ENCODE measurements around the gene IFNAR1.
"Not testable (repeated sequence)": the region's sequence is repeated elsewhere in the genome, so short reads cannot be mapped to it uniquely, and the experiment has no call there.

Gene IFNAR1

DNA sequence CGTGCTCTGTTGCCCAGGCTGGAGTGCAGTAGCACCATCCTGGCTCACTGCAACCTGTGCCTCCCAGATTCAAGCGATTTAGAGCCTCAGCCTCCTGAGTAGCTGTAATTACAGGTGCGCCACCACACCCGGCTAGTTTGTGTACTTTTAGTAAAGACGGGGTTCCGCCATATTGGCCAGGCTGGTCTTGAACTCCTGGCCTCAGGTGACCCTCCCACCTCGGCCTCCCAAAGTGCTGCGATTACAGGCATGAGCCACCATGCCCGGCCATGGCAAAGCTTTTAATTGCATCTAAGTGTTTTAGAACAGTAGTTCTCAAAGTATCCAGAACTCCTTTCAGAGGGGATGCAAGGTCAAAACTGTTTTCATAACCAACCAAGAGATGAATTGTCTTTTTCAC is 53.3 kb downstream of the IFNAR1 start:
- no peak for DNase-seq

DNA sequence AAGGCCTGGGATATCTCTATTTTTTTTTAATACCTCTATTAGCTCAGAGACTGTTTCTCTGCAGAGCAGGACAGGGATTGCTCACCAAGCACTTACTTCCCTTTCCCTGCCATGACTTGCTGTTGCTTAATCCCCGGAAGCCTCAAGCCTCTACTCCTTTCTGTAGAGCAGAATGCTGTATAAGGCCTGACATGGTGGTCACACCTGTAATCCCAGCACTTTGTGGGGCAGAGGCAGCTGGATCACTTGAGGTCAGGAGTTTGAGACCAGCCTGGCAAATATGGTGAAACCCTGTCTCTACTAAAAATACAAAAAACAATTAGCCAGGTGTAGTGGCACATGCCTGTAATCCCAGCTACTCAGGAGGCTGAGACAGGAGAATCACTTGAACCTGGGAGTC is 55.2 kb downstream of the IFNAR1 start:
- peak; percentile 63 for DNase-seq

- peak; percentile 94 for DNase-seq
Measured at GRCh38 chr21:33380483-33380998, 55.8 kb downstream of the IFNAR1 start.

- not testable (repeated sequence) for DNase-seq
Measured at GRCh38 chr21:33381381-33381780, 56.6 kb downstream of the IFNAR1 start.

DNA sequence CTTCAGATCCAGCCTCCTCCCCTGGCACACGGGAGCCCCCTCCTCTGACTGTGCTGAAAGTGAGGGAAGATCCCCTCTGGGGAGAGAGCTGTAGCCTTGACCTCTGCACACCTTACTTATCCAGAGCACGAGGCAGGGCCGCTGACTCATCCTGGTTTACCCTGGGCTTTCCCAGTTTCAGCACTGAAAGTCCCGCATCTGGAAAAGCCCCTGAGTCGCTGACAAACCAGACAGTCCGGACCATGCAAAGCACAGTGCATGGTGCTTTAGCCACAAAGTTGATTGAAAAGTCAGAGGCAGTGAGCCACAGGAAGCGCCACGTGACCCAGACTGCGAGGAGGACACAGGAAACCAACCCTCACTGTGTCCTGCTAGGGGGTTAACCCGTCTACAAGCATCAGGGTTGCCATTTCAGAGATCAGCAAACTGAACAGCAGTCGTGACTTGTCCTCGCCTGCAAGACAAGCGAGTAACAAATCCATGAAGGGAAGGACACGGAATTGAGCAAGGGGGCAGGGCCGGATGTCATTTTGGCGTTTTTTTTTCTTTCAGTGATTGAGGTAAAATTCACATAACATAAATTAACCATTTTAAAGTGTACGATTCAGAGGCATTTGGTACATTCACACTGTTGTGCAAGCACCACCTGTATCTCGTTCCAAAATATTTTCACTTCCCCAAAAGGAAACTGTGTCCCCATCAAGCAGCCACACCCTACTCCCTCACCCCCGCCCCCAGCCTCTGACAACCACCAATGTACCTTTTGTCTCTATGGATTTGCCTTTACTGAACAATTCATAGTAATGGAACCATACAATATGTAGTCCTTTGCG is 58.5 kb downstream of the IFNAR1 start:
- peak; percentile 77 for DNase-seq

- no peak for DNase-seq
Measured at GRCh38 chr21:33384841-33385331, 60.1 kb downstream of the IFNAR1 start.

DNA sequence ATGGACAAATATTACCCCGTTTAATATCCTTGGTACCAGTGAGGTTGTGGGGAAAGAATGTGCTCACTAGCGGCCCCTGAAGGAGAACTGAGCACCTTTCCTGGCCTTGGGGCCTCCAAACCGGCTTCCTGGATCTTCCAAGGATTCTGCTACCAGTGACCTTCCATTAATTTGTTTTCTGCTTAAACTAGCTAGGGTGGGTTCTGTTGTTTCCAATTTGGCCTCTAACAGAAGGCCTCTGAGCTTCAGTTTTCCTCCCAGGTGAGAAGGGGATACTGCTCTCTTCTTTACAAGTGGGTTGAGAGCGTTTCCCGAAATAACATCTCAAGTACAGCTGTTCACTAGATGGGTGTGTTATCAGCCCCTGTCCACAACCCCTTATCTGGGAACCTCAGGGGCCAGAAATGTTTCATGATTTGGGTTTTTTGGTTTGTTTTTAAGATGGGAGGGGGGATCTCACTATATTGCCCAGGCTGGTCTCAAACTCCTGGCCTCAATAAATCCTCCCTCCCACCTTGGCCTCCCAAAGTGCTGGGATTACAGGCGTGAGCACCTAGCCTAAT is 61.5 kb downstream of the IFNAR1 start:
- DNase-seq: no peak

DNA sequence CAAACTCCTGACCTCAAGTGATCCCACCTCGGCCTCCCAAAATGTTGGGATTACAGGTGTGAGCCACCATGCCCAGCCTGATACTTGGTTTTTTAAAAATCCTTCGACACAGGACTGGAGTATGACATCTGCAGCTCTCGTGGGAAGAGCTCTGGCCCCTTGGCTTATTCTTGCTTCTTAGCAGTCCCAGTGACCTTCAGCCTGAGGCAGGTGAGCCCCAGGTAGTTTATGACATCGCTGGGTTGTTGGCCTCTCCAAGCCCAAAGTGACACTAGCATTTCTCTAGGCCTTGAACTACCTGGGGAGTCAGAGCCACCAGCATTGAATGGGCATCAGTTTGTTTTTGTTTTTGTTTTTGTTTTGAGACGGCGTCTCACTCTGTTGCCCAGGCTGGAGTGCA is 62.5 kb downstream of the IFNAR1 start:
- no peak for DNase-seq

DNA sequence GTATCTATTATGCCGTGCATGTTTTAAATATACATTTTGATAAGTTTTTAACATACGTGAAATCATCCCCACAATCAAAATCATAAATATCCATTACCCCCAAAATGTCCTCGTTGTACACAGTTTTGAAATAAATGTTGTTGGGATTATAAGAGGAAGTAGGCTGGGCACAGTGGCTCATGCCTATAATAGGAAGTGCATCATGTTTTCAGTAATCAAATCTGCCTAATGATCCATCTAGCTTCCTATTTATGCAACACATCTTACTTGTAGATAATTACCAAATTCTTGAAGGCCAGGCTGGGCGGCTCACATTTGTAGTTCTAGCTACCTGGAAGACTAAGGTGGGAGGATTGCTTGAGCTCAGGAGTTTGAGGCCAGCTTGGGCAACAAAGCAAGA is 63.4 kb downstream of the IFNAR1 start:
- no peak for DNase-seq

DNA sequence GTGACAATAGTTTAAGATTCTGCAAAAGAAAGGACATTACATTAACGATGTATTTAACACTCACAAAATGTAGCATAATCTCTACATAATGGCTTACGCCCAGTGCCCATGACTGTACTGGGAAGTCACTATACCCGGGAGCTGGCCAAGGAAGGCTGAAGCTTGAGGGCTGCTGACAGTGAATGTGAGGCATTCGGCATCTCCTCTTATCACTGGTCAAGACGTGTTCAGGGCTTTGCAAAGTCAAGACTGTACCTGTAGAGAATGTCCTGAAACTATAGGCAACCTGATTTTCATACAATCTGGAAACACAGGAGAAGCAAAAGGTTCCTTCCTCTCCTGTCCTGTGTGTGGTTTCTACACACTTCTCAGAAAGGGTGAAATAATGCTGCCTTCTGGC is 65.7 kb downstream of the IFNAR1 start:
- no peak for DNase-seq

- DNase-seq: no peak
Measured at GRCh38 chr21:33391656-33392055, 66.9 kb downstream of the IFNAR1 start.

GRCh38 chr21:33392284-33392985 is 67.7 kb downstream of the IFNAR1 start:
- no peak for DNase-seq

GRCh38 chr21:33393348-33393747 is 68.6 kb downstream of the IFNAR1 start:
- no peak for DNase-seq

DNA sequence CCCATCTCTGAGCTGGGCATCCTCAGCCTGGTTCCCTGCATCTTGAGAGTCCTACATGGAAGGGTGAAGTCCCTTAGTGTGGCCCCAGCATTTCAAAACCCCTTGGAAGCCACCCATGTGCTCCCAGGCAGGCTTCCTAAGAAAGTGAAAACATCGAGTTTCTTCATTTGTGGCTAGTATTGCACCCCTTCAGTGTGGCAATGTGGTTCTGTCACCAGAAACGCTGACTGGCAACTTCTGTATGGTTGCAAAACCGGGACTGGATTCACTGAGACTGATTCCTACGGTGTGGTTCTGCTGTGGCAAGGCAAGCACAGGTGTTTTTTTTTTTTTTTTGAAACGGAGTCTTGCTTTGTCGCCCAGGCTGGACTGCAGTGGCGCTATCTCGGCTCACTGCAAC is 69.5 kb downstream of the IFNAR1 start:
- DNase-seq: no peak

DNA sequence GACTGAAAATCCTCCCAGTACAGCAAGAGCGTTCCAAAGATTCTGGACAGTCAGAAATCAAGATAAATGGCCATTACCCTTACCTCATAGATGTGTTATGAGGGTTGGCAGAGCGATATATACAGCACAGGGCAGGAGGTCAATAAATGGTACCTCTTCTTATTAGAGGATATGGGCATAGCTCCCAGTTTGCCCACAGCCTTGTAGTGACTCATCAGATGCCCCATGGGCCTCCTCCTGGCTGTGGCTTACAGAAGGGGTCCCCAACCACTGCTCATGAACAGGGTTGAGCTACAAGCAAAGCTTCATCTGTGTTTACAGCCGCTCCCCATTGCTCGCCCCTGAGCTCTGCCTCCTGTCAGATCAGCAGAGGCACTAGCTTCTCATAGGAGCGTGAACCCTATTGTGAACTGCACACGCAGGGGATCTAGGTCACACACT is 71.1 kb downstream of the IFNAR1 start:
- peak; percentile 47 for DNase-seq

DNA sequence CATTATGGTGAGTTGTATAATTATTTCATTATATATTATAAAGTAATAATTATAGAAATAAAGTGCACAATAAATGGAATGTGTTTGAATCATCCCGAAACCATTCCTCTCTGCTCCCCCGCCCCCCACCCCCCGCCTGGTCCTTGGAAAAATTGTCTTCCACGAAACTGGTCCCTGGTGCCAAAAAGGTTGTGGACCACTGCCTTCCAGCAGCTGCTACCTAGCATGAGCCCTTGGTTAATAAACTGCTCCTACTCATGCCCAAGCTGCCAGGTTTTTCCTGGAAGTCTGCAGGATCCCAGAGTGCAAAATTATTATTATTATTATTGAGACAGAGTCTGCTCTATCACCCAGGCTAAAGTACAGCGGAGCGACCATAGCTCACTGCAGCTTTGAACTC is 71.7 kb downstream of the IFNAR1 start:
- DNase-seq: no peak

DNA sequence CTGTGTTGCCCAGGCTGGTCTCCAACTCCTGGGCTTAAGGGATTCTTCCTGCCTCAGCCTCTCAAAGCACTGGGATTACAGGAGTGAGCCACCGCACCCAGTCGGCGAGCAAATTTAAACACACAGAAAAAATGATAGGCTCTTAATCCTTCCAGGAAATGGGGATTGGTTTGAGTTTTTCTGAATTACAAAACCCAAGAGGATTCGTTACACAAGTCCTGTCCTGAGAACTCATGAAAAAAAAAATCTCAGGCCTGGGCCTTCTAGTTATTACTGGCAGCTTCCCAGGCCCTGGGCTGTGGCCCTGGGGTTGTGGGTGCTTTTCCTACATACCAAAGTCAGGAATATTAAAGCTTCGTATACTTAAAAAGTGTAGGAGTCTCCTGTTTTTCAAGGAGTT is 72.2 kb downstream of the IFNAR1 start:
- DNase-seq: peak; percentile 83

- DNase-seq: no peak
Measured at GRCh38 chr21:33397717-33398116, 72.9 kb downstream of the IFNAR1 start.

DNA sequence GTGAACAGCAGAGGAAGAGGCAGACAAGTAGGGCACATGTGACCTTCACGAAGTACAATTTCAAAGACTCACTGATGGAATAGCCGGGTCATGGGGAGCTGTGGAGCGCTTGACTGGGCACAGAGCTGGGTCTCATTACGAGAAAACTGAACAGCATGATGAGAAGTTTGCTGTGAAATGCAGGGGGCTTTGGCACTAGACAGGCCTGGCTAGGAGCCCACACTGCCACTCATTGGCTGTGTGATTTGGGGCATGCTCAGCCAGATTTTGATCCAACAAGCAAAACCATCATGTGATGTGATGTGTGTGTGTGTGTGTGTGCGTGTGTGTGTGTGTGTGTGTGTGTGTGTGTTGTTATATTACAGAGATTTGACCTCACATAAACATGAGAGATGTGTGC is 73.6 kb downstream of the IFNAR1 start:
- no peak for DNase-seq

DNA sequence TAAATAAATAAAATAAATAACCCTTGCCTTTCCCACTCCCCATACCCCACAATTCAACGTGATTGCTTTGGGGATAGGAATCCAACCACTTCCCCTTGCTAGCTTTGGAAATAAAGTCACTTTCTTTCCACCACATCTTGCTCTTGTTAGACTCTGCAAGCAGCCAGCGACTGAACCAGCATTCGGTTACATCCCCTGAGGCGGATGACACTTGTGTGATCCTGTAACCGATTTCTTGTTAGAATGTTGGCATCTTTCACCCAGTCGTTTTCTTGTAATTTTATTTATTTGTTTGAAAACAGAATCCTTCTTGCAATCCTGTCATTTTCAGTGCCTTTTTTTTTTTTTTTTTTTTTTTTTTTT is 76.8 kb downstream of the IFNAR1 start:
- DNase-seq: peak; percentile 35

DNA sequence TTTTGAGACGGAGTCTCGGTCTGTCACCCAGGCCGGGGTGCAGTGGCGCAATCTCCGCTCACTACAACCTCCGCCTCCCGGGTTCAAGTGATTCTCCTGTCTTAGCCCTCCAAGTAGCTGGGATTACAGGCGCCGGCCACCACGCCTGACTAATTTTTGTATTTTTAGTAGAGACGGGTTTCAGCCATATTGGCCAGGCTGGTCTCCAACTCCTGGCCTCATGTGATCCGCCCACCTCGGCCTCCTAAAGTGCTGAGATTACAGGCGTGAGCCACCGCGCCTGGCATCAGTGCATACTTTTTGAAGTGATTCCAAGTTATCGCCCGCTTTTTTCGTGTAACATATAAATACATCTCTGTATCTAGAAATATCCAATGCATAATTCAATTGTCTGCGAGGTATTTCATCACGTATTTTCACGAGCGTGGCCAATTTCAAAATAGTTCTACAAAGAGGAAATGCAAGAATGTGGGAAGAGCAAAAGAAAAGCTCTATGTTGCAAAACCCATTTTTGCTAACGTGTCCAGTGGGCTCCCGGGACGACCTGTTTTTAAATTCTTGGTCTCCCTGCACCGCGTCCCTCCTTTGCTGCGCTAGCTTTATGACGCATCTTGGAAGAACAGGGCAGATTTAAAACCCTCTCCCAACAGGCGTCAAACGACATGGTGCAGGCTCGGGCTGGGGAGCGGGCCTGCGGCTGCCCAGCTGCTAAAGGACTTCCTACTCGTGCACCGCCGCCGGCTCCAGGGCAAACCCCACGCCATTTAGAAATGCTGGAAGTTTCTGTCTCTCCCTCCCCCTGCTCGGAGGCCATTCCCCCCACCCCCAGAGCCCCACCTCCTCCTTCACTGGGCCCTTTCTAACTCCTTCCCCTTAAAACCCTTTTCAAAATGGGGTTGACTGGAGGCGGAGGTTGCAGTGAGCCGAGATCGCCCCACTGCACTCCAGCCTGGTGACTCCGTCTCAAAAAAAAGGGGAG is 77.5 kb downstream of the IFNAR1 start:
- DNase-seq: peak; percentile 79

DNA sequence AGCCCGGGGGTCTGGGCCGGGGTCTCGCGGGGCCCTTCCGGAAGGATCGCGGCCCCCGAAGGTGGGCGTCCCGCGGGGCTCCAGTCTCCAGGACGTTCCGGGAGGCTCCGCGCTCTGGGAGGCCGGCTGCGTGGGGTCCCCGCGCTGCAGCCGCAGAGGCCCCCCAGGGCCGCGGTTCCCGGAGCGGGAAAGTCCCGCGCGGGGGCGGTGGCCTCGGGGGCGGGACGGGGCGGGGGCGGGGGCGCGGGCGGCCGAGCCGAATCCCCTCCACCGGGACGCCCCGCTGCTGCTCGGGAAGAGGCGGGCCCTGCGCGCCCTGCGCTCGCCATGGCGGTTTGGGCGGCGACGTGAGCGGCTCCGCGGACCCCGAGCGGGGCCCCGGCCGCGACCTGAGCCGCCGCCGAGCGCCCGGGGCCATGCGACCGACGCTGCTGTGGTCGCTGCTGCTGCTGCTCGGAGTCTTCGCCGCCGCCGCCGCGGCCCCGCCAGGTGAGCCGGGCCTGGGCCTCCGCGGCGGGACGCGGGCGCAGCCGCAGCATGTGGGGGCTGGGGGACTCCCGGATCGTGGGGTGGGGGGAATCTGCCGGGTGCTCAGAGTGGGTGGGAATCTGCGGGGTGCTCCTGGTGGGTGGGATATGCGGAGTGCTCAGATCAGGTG is 78.5 kb downstream of the IFNAR1 start, which contains the start of gene IFNGR2:
TSS of gene IFNGR2 (plus strand) at position 286 of the 658 bp plus-strand sequence. CDS start at position 417, 131 bp downstream.
- peak; percentile 55 for DNase-seq
